SU-DHL-6 (cell line): ENCODE measurements around the gene EZR.

Experiments used
- CTCF ChIP-seq: fragments of 200-600 bp; sonication (generic); IDR thresholded peaks from one replicate; pipeline ENCODE4 v1.5.1; 2017; ENCODE audit warnings: antibody characterized with exemption, mild to moderate bottlenecking, low read length, moderate library complexity; ENCODE audit not compliant: insufficient read depth, poor library complexity, severe bottlenecking
- EZH2phosphoT487 ChIP-seq: fragments of 200-600 bp; sonication (generic), shearing (Covaris generic); conservative IDR thresholded peaks from 2 replicates; pipeline ENCODE4 v1.6.1; 2018; ENCODE audit warnings: mild to moderate bottlenecking, antibody characterized with exemption, low read length, moderate library complexity, mixed read lengths

- TF ChIP-seq CTCF = no peak
- no peak for TF ChIP-seq EZH2phosphoT487
These were observed 48.4 kb downstream of the EZR start for GRCh38 chr6:158770533-158771330.
